ENCODE measurements around the gene SYT17.

The SYT17 gene

DNA sequence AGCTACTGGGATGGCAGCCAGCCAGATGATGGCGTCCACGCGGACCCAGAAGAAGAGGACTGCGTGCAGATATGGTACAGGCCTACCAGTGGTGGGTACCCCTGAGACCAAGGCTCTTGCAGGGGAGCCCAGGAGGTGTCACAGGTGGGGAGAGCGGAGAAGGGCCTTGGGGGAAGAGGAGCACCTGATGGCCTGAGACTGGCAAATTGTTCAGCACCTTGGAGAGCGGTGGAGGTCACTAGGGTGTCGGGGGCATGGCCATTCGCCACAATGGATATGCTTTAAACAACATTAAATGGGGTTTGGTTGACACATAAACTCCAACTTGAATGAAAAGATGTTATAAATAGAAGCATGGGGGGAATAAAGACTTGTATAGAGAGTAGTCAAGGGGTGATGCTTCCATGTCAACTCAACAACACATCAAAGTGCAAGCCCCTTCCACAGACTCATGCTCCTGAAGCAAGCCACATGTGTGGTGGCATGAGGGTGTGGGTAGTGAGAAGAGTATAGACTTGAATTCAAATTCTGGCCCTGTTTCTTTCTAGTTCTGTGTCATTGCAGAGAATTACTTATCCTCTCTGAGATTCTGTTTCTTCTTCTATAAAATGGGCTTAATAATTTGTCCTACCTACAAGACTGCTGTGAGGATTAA is 139.7 kb downstream of the SYT17 start:
- DNase-seq = no peak

DNA sequence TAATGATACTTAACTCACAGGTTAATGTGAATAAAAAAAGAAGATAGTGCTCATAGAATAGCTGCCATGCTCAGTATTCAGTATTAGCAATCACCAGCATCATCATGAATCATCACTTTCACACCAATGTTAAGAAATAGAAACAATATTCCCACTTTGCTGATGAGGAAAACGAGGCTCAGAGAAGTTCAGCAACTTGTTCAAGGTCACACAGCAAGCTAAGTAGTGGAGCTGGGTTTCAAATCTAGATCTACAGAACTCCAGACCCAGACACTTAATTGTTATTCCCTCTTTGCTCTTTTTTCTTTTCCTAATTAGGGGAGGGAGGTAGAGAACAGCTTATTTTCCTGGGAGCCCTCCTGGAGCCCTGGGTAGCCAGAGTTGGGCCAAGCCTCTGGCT is 140.4 kb downstream of the SYT17 start:
- DNase-seq = no peak

DNA sequence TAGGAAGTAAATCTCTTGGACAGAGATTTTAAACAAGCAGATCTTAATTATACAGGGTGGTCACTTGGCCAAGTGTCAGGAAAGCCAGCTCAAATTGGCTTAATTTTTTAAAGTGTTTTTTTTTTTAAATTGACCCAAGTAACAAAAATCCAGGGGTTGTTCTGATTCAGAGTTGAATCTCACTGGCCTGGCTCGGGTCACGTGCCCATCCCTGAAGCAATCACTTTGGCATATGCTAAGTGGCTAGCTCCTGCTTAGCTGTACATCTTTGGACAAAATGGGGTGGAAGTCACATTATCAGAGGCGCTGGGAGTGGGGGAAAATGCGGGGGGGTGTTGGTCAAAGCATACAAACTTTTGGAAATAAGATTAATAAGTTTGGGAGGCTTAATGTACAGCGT is 141.1 kb downstream of the SYT17 start:
- no peak for DNase-seq

- no peak for DNase-seq
These were observed 146.8 kb downstream of the SYT17 start for GRCh38 chr16:19314718-19315425.

- DNase-seq = no peak
These were observed 147.9 kb downstream of the SYT17 start for GRCh38 chr16:19315889-19316433.

DNA sequence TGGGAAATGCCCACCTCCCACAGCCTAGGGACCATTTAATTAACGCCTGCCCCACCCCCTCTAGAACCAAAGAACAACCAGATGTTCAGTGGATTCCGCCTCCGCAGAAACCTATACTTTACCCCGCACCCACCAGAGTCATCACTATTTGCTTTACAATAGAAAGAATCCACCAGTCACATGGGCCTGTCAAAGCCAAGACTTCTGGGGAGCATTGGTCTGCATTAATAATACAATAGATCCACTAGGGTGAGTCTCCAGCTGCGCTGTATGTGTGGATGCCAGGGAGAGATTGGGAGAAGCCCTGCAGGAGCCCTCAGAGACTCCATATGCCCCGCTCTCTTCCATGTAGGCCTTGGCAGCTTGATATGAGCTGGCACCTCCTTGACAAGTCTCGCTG is 148.8 kb downstream of the SYT17 start:
- DNase-seq = no peak

Measured in fibroblast of skin of right quadriceps (primary cell).